HEK293 (cell line): ENCODE results near the gene SEMA7A.

ENCODE experiments used
- CTCF ChIP-seq: fragments of 450-650 bp; formaldehyde crosslinking; IDR thresholded peaks from 2 replicates; pipeline ENCODE4 v1.5.1; 2016; ENCODE audit warnings: missing biosample characterization, missing genetic modification characterization
- PBX3 ChIP-seq: sonication (generic); formaldehyde crosslinking; IDR thresholded peaks from 2 replicates; pipeline ENCODE4 v1.8.1; 2022; ENCODE audit warnings: mild to moderate bottlenecking, moderate library complexity, missing genetic modification reagents
- ZBTB11 ChIP-seq: fragments of 450-650 bp; formaldehyde crosslinking; conservative IDR thresholded peaks from 2 replicates; pipeline ENCODE4 v1.5.1; 2016; ENCODE audit warnings: low read depth, missing biosample characterization, missing genetic modification characterization

DNA sequence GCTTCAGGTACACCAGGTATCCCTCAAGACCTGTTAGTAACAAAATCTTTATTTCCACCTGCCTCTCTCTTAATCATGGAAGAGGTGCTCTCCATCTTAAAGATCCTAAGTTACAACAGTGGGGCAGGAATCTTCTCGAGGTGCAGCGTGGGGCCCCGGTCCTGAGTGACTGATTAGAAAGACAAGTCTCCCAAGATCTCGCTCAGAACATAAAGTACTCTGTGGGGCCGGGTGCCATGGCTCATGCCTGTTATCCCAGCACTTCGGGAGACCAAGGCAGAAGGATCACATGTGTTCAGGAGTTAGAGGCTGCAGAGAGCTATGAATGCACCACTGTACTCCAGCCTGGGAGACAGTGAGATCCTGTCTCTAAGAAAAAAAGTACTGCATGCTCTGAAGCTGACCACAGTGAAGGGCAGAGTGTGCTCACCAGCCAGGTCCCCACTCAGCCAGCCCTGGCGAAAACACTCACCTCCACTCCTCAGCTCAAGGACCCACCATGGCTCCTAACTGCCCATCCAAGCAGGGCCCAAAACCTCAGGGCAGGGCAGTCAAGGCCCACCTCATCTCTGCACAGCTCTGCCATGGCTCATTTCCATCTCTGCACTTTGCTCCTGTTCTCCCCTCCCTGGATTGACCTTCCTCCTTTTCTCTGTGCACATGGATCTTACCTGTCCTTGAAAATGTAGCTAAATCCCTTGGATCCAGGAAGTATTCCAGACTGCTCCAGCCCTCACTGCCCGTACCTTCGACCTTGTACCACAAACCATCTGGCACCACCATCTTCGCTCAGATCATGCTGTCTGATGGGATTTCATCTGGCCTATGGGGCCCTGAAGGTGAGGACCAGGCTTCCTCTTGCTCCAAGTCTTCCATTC, 7.1 kb downstream of the SEMA7A start:
- TF ChIP-seq CTCF (tag by site-specific recombination) (no peak), ZBTB11 (tag by site-specific recombination) (no peak), PBX3 (CRISPR knock-in tag) (no peak)
